Astrocyte (in vitro differentiated cells and primary cell): Measurements from ENCODE around the gene PPM1G. TPM values are rescaled to one million over a fixed set of nuclear protein-coding genes. Genes with fewer than 3 reads are reported as not detected.
A peak's percentile ranks its signal among the peaks of the same experiment; 100 is the strongest.

Experiments
- DNase-seq: peaks from one replicate; pipeline ENCODE4 v3.0.0-alpha.2; 2010; ENCODE audit warnings: low read depth
- FAIRE-seq: peaks from 2 replicates; lab custom pipeline; 2011; peaks lifted over from hg19 to GRCh38; lab: Jason Lieb, UNC
- H2AFZ ChIP-seq: 2 replicates; pipeline ENCODE4 v1.6.0; 2012; ENCODE audit warnings: low read depth, low read length, inconsistent platforms
- H3K27ac ChIP-seq: 2 replicates; pipeline ENCODE4 v1.5.1; 2011; ENCODE audit warnings: low read depth, low read length, inconsistent platforms
- H3K27me3 ChIP-seq: 2 replicates; pipeline ENCODE4 v1.6.0; 2011; ENCODE audit warnings: low read length, inconsistent platforms; ENCODE audit not compliant: insufficient read depth
- H3K36me3 ChIP-seq: 2 replicates; pipeline ENCODE4 v1.5.1; 2011; ENCODE audit warnings: low read length, inconsistent platforms; ENCODE audit not compliant: insufficient read depth
- H3K4me1 ChIP-seq: 2 replicates; pipeline ENCODE4 v1.5.1; 2011; ENCODE audit warnings: low read length, inconsistent platforms; ENCODE audit not compliant: insufficient read depth
- H3K4me2 ChIP-seq: 2 replicates; pipeline ENCODE4 v1.6.0; 2012; ENCODE audit warnings: low read length, inconsistent platforms
- H3K4me3 ChIP-seq: 2 replicates; pipeline ENCODE4 v1.5.1; 2011; ENCODE audit warnings: low read depth, mild to moderate bottlenecking, low read length, inconsistent platforms; ENCODE audit not compliant: insufficient read depth
- H3K79me2 ChIP-seq: 2 replicates; pipeline ENCODE4 v1.6.0; 2012; ENCODE audit warnings: mild to moderate bottlenecking, low read length, inconsistent platforms; ENCODE audit not compliant: insufficient read depth
- H3K9ac ChIP-seq: 2 replicates; pipeline ENCODE4 v1.6.0; 2012; ENCODE audit warnings: mild to moderate bottlenecking, low read length, inconsistent platforms
- H3K9me3 ChIP-seq: 2 replicates; pipeline ENCODE4 v1.5.1; 2012; ENCODE audit warnings: low read depth, mild to moderate bottlenecking, low read length, inconsistent platforms; ENCODE audit not compliant: insufficient read depth
- H4K20me1 ChIP-seq: 2 replicates; pipeline ENCODE4 v1.6.0; 2012; ENCODE audit warnings: low read length, inconsistent platforms; ENCODE audit not compliant: insufficient read depth
- H3K27ac Mint-ChIP-seq: one replicate; pipeline ENCODE4 v1.8.0; 2021; ENCODE audit warnings: mild to moderate bottlenecking, mixed read lengths; ENCODE audit not compliant: unreplicated experiment
- H3K27me3 Mint-ChIP-seq: one replicate; pipeline ENCODE4 v1.8.0; 2021; ENCODE audit warnings: low read depth, mixed read lengths; ENCODE audit not compliant: unreplicated experiment
- H3K36me3 Mint-ChIP-seq: one replicate; pipeline ENCODE4 v1.8.0; 2021; ENCODE audit warnings: low read depth, mixed read lengths; ENCODE audit not compliant: unreplicated experiment
- H3K4me1 Mint-ChIP-seq: one replicate; pipeline ENCODE4 v1.8.0; 2021; ENCODE audit warnings: low read depth, mixed read lengths; ENCODE audit not compliant: unreplicated experiment
- H3K4me3 Mint-ChIP-seq: one replicate; pipeline ENCODE4 v1.8.0; 2021; ENCODE audit warnings: mild to moderate bottlenecking, moderate library complexity, mixed read lengths; ENCODE audit not compliant: unreplicated experiment
- H3K9me3 Mint-ChIP-seq: one replicate; pipeline ENCODE4 v1.8.0; 2021; ENCODE audit warnings: mild to moderate bottlenecking, mixed read lengths; ENCODE audit not compliant: unreplicated experiment
- CTCF ChIP-seq: IDR thresholded peaks from 2 replicates; pipeline ENCODE4 v1.5.1; 2011; ENCODE audit warnings: low read depth, mild to moderate bottlenecking, inconsistent platforms, low read length, moderate library complexity; ENCODE audit not compliant: insufficient read depth
- EZH2 ChIP-seq: IDR thresholded peaks from 2 replicates; pipeline ENCODE4 v1.6.1; 2012; ENCODE audit warnings: mild to moderate bottlenecking, low read length, inconsistent platforms; ENCODE audit not compliant: insufficient read depth
- total RNA-seq: library from RNA; stranded (reverse); gene quantifications from 2 replicates; pipeline ENCODE4 v1.2.1, GENCODE V29; 2021

PPM1G gene
- total RNA-seq, 1 donor from 2014 or later, result 79.0 TPM

GRCh38 chr2:27441226-27441926, 32.0 kb upstream of the PPM1G start:
- Mint-ChIP-seq H3K36me3 (peaks cover 24% of the 10 kb centered on the region), H3K4me1 (peaks cover 2% of the 10 kb centered on the region), H3K9me3 (no peaks in the 10 kb centered on the region), H3K27ac (no peak overlapping the region), H3K27me3 (no peaks in the 10 kb centered on the region), H3K4me3 (no peak overlapping the region)
- Histone ChIP-seq H2AFZ (no peak overlapping the region), H3K27me3 (no peaks in the 10 kb centered on the region), H3K79me2 (no peaks in the 10 kb centered on the region), H3K9me3 (no peaks in the 10 kb centered on the region), H3K27ac (no peak overlapping the region), H4K20me1 (peaks cover 25% of the 10 kb centered on the region), H3K4me2 (no peak overlapping the region), H3K4me1 (no peaks in the 10 kb centered on the region), H3K36me3 (peaks cover 32% of the 10 kb centered on the region), H3K4me3 (no peak overlapping the region), H3K9ac (no peak overlapping the region)
- TF ChIP-seq CTCF (no peak), EZH2 (no peak)
- DNase-seq (no peak), FAIRE-seq (no peak)

GRCh38 chr2:27435628-27436027, 26.2 kb upstream of the PPM1G start:
- Histone ChIP-seq H3K36me3 (peaks cover 55% of the 10 kb centered on the region), H3K79me2 (peaks cover 34% of the 10 kb centered on the region), H3K4me2 (no peak overlapping the region), H3K9ac (no peak overlapping the region), H3K9me3 (no peaks in the 10 kb centered on the region), H2AFZ (no peak overlapping the region), H3K4me3 (no peak overlapping the region), H3K4me1 (peaks cover 8% of the 10 kb centered on the region), H3K27me3 (no peaks in the 10 kb centered on the region), H4K20me1 (peaks cover 70% of the 10 kb centered on the region), H3K27ac (no peak overlapping the region)
- DNase-seq (no peak), FAIRE-seq (no peak)
- no peak for TF ChIP-seq CTCF
- TF ChIP-seq EZH2, result no peak
- no peak overlapping the region for H3K4me3 Mint-ChIP-seq
- peaks cover 6% of the 10 kb centered on the region for H3K4me1 Mint-ChIP-seq
- H3K9me3 Mint-ChIP-seq, result no peaks in the 10 kb centered on the region
- no peak overlapping the region for H3K27ac Mint-ChIP-seq
- no peaks in the 10 kb centered on the region for H3K27me3 Mint-ChIP-seq
- peaks cover 20% of the 10 kb centered on the region for H3K36me3 Mint-ChIP-seq

GRCh38 chr2:27431395-27431794, 22.0 kb upstream of the PPM1G start:
- peak; percentile 54 for DNase-seq
- peak overlapping the region; percentile 75 for H3K27ac Mint-ChIP-seq
- H4K20me1 ChIP-seq, result peaks cover 73% of the 10 kb centered on the region
- no peak overlapping the region for H3K4me3 ChIP-seq
- FAIRE-seq, result no peak
- peaks cover 34% of the 10 kb centered on the region for H3K36me3 ChIP-seq
- H3K4me1 Mint-ChIP-seq, result peaks cover 12% of the 10 kb centered on the region
- peak overlapping the region; percentile 77 for H3K4me3 Mint-ChIP-seq
- peak overlapping the region; percentile 34 for H3K4me2 ChIP-seq
- TF ChIP-seq CTCF, result no peak
- no peak for TF ChIP-seq EZH2
- peaks cover 11% of the 10 kb centered on the region for H3K36me3 Mint-ChIP-seq
- H3K9me3 Mint-ChIP-seq, result no peaks in the 10 kb centered on the region
- no peak overlapping the region for H2AFZ ChIP-seq
- no peaks in the 10 kb centered on the region for H3K27me3 Mint-ChIP-seq
- H3K27me3 ChIP-seq, result no peaks in the 10 kb centered on the region
- no peaks in the 10 kb centered on the region for H3K9me3 ChIP-seq
- peaks cover 18% of the 10 kb centered on the region for H3K4me1 ChIP-seq
- H3K9ac ChIP-seq, result peak overlapping the region; percentile 17
- H3K79me2 ChIP-seq, result peaks cover 50% of the 10 kb centered on the region
- H3K27ac ChIP-seq, result peak overlapping the region; percentile 48
